Pancreas (tissue), 10 donors: ENCODE results near the gene ZBTB42. TPM values are rescaled to one million over a fixed set of nuclear protein-coding genes. Genes with fewer than 3 reads are reported as not detected.
"Not testable (repeated sequence)": the region's sequence is repeated elsewhere in the genome, so short reads cannot be mapped to it uniquely, and the experiment has no call there.

Experiments
- ATAC-seq, 4 donors: fragments of 200-7000 bp; cut with Tn5 transposase; one replicate each; pipeline versions ENCODE4 v1.8.0 to v1.9.1; 2020; ENCODE audit warnings: mild to moderate bottlenecking in 4 of 4, moderate library complexity in 4 of 4
- DNase-seq, 6 donors: peaks; one replicate each; pipeline ENCODE4 v3.0.0-alpha.2; 2020
- FAIRE-seq: peaks from 2 replicates; lab custom pipeline; 2012; peaks lifted over from hg19 to GRCh38; lab: Jason Lieb, UNC
- H3K27ac ChIP-seq, 4 donors: fragments of 200-600 bp; sonication (generic); 1 replicate in 3 of 4; 2 replicates in 1 of 4; pipeline versions ENCODE4 v1.5.0 to v1.8.0; 2020
- H3K27me3 ChIP-seq, 4 donors: fragments of 200-600 bp; one replicate each; pipeline ENCODE4 v1.8.0; 2021
- H3K36me3 ChIP-seq, 3 donors: fragments of 200-600 bp; sonication (generic) in 1 of 3; one replicate each; pipeline versions ENCODE4 v1.5.0 to v1.8.0; 2020 to 2021
- H3K4me1 ChIP-seq, 3 donors: fragments of 200-600 bp; one replicate each; pipeline ENCODE4 v1.8.0; 2021
- H3K4me3 ChIP-seq, 4 donors: fragments of 200-600 bp; sonication (generic) in 2 of 4; one replicate each; pipeline versions ENCODE4 v1.5.0 to v1.8.0; 2020 to 2021
- H3K9me3 ChIP-seq, 4 donors: fragments of 200-600 bp; one replicate each; pipeline ENCODE4 v1.8.0; 2021
- WGBS, 2 donors: extraction: QIAGEN DNeasy Blood & Tissue Kit; methylation state at CpG; one replicate each; pipeline ENCODE4 v1.1.7; 2013; 5-methylcytosine and 5-hydroxymethylcytosine counted together
- intact Hi-C, 3 donors: fragments of 100-400 bp; cut with DNase I; formaldehyde crosslinking; loops; one replicate each; pipeline versions ENCODE4 v1.11.1 to v1.14.2; 2022
- polyA plus RNA-seq, 2 donors: library from polyadenylated mRNA; stranded (reverse); fragments of 200-250 nt; gene quantifications; one replicate each; pipeline ENCODE4 v1.2.3, GENCODE V29; 2013
- total RNA-seq, 6 donors: library from RNA; stranded (reverse); fragmentation: NEBNext Ultra II Directional in 4 of 6; extraction: Animal tissue kit (Norgen Biotek cat#: 25700) in 4 of 6; gene quantifications; one replicate each; pipeline versions ENCODE4 v1.2.1 to v1.2.4, GENCODE V29; 2021 to 2023
- TF ChIP-seq, protein P1 (sequence below), 4 donors: fragments of 200-600 bp; sonication (generic) in 3 of 4; IDR thresholded peaks; one replicate each; pipeline versions ENCODE4 v1.5.0 to v1.8.0; 2021; ENCODE audit warnings: antibody characterized with exemption in 4 of 4
- donor health status: healthy with polysubstance abuse.
- donor health status: DM: no; HTN: no; CAD: no; lungs with moderate emphysema.
- donor health status: DM: no; HTN: no; CAD: no.
- donor health status: control.
- donor health status: control.
- donor health status: Bipolar disorder and iron deficiency.
- donor health status: DM: yes; HTN: yes; CAD: no.
- donor health status: DM: no; HTN: no; CAD: no.
- donor health status: DM: no; HTN: no; CAD: no.
- donor health status: DM: yes; HTN: yes; CAD: no.

The ZBTB42 gene
- total and polyA plus RNA-seq, 8 donors = 4.1 to 10.8 (median 8.3) TPM

DNA sequence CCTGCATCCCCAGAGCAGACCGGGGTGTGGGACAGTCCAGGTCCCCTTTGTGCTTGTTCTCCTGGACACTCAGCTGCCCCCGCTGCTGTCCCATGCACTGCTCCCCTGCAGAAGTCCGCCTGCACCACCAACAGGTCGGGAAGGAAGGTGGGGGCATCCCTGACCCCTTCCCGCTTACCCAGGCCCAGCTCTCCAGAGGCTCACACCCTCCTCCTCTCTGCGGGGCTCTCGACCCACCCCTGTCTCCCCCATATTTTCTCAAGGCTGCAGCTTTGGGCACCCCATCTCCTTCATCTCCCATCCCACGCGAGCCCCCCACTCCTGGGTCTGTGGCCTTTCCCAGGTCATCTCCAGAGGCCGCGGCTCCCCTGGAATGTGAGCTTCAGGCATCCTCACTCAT lies 9.4 kb downstream of the ZBTB42 start:
- FAIRE-seq (no peak), ATAC-seq (no peak), DNase-seq (peak in 1 of 6 donors; percentile 47)
- intact Hi-C loops = no loop called here
- no peaks in the 10 kb centered on the region for H3K27me3 ChIP-seq
- peaks cover 0 to 10% (median 0%) of the 10 kb centered on the region in 3 donors for H3K4me1 ChIP-seq
- TF ChIP-seq, protein P1, sequence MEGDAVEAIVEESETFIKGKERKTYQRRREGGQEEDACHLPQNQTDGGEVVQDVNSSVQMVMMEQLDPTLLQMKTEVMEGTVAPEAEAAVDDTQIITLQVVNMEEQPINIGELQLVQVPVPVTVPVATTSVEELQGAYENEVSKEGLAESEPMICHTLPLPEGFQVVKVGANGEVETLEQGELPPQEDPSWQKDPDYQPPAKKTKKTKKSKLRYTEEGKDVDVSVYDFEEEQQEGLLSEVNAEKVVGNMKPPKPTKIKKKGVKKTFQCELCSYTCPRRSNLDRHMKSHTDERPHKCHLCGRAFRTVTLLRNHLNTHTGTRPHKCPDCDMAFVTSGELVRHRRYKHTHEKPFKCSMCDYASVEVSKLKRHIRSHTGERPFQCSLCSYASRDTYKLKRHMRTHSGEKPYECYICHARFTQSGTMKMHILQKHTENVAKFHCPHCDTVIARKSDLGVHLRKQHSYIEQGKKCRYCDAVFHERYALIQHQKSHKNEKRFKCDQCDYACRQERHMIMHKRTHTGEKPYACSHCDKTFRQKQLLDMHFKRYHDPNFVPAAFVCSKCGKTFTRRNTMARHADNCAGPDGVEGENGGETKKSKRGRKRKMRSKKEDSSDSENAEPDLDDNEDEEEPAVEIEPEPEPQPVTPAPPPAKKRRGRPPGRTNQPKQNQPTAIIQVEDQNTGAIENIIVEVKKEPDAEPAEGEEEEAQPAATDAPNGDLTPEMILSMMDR (IDR thresholded peaks at IDR 0.05) = no peak
- WGBS, 2 donors = 87 to 88% methylated on average over 10 to 11 of the region's 11 CpGs
- H3K4me3 ChIP-seq = no peak overlapping the region
- no peaks in the 10 kb centered on the region for H3K36me3 ChIP-seq
- no peak overlapping the region for H3K27ac ChIP-seq
- H3K9me3 ChIP-seq = no peaks in the 10 kb centered on the region

DNA sequence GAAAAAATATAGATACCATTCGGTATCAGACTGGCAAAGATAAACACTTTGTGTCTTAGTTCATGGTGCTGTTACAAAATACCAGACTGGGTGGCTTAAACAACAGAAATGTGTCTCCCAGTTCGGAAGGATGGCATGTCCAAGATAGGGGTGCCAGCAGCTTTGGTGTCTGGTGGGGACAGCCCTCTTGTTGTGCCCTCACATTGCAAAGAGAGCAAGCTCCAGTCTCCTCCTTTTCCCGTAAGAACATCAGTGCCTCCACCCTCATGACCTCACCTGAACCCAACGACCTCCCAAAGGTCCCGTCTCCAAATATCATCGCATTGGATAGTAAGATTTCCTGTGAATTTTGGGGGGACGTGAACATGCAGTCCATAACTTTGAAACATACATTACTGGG lies 12.4 kb downstream of the ZBTB42 start:
- peak in 2 of 6 donors; percentile 4 to 5 for DNase-seq
- Histone ChIP-seq H3K27me3 (no peaks in the 10 kb centered on the region), H3K36me3 (no peaks in the 10 kb centered on the region), H3K4me3 (no peak overlapping the region), H3K27ac (no peak overlapping the region), H3K4me1 (peaks cover 0 to 15% (median 6%) of the 10 kb centered on the region in 3 donors), H3K9me3 (no peaks in the 10 kb centered on the region)
- ATAC-seq = no peak
- intact Hi-C loops = no loop called here
- WGBS, 2 donors = 81 to 86% methylated on average over 7 of the region's 7 CpGs
- no peak for FAIRE-seq
- TF ChIP-seq, protein P1 (IDR thresholded peaks at IDR 0.05) = no peak

DNA sequence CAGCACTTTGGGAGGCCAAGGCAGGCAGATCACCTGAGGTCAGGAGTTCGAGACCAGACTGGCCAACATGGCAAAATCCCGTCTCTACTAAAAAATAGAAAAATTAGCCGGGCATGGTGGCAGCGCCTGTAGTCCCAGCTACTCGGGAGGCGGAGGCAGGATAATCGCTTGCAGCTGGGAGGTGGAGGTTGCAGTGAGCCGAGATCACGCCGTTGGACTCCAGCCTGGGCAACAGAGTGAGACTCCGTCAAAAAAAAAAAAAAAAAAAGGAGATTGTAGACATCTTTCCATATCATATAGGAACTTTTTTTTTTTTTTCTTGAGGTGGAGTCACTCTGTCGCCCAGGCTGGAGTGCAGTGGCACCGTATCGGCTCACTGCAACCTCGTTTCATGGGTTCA lies 13.8 kb downstream of the ZBTB42 start:
- ATAC-seq, intact Hi-C loops, H3K9me3 ChIP-seq, H3K36me3 ChIP-seq, H3K27me3 ChIP-seq, FAIRE-seq: not testable (repeated sequence)
- 79 to 84% methylated on average over 15 of the region's 15 CpGs for WGBS, 2 donors
- H3K4me1 ChIP-seq = peaks cover 0 to 15% (median 6%) of the 10 kb centered on the region in 3 donors
- H3K27ac ChIP-seq = peak overlapping the region in 1 of 4 donors; percentile 93
- peak overlapping the region in 2 of 4 donors; percentile 85 to 92 for H3K4me3 ChIP-seq
- peak in 1 of 6 donors; percentile 29 for DNase-seq

- 2 to 3% methylated on average over 8 of the region's 8 CpGs for WGBS, 2 donors
- Histone ChIP-seq H3K9me3 (no peaks in the 10 kb centered on the region), H3K27me3 (no peaks in the 10 kb centered on the region), H3K4me1 (peaks cover 0 to 15% (median 6%) of the 10 kb centered on the region in 3 donors), H3K4me3 (peak overlapping the region; percentile 61 to 92 (median 88)), H3K36me3 (no peaks in the 10 kb centered on the region), H3K27ac (peak overlapping the region; percentile 82 to 93 (median 88))
- TF ChIP-seq, protein P1 (IDR thresholded peaks at IDR 0.05) = no peak
- no peak for FAIRE-seq
- intact Hi-C loops = no loop called here
- peak in 1 of 6 donors; percentile 57 for DNase-seq
- ATAC-seq = no peak
Measured at GRCh38 chr14:104816616-104816884, 15.6 kb downstream of the ZBTB42 start.

- no peaks in the 10 kb centered on the region for H3K27me3 ChIP-seq
- DNase-seq (peak in 2 of 6 donors; percentile 4), ATAC-seq (no peak), FAIRE-seq (no peak)
- H3K4me1 ChIP-seq = peaks cover 0 to 15% (median 6%) of the 10 kb centered on the region in 3 donors
- H3K4me3 ChIP-seq = no peak overlapping the region
- no peak overlapping the region for H3K27ac ChIP-seq
- intact Hi-C loops = no loop called here
- no peaks in the 10 kb centered on the region for H3K9me3 ChIP-seq
- 94 to 96% methylated on average over 8 of the region's 8 CpGs for WGBS, 2 donors
- H3K36me3 ChIP-seq = no peaks in the 10 kb centered on the region
- TF ChIP-seq, protein P1 (IDR thresholded peaks at IDR 0.05) = no peak
Measured at GRCh38 chr14:104817930-104818713, 17.2 kb downstream of the ZBTB42 start.
